GM18498 (cell line): ENCODE results near the gene ANKRD2.
A peak's percentile ranks its signal among the peaks of the same experiment; 100 is the strongest.
"Not testable (repeated sequence)": the region's sequence is repeated elsewhere in the genome, so short reads cannot be mapped to it uniquely, and the experiment has no call there.

Experiments
- ATAC-seq: cut with Tn5 transposase; IDR thresholded peaks from one replicate; pipeline ENCODE4 v1.9.1; 2021; ENCODE audit warnings: mild to moderate bottlenecking, moderate library complexity; ENCODE audit not compliant: unreplicated experiment

Gene ANKRD2

DNA sequence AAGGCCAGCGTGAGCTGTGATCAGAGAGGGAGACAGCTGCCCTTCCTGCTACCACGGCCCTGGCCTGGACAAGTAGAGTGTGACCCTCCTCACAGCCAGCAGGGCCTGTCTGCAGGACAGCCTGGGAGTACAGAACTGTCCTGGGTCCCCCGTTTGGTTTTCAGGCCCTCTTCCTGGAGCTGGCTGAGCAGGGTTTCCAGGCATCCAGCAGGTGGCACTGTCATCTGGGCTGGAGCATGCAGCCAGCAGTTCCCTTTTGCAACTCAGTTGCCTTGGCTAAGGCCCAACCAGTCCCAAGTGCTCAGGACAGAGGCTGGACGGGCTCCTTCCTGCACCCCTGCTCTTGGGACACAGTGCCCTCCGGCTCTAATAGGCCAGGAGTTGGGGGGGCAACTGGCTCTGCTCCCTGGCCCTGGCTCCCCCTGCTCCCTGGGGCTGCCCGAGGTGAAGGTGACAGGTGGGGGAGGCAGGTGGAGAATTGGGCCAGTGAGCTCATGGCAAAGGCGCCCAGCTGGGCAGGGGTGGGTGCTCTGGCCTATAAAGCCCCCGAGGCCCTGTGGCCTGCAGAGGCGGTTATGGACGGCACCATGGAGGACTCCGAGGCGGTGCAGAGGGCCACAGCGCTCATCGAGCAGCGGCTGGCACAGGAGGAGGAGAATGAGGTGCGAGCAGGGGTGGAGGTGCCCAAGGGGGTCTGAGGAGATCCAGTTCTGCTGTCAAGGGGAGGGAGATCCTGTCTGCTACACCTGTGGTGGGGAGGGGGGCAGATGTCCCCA, at the start of gene ANKRD2:
TSS of gene ANKRD2 (plus strand) at position 566 of the 776 bp plus-strand sequence. CDS start at position 576, 10 bp downstream.
- peak; percentile 66 for ATAC-seq

- ATAC-seq, result no peak
Observed at GRCh38 chr10:97522937-97523336, 49.6 kb upstream of the ANKRD2 start.

GRCh38 chr10:97525086-97525485, 47.5 kb upstream of the ANKRD2 start:
- ATAC-seq, result no peak

DNA sequence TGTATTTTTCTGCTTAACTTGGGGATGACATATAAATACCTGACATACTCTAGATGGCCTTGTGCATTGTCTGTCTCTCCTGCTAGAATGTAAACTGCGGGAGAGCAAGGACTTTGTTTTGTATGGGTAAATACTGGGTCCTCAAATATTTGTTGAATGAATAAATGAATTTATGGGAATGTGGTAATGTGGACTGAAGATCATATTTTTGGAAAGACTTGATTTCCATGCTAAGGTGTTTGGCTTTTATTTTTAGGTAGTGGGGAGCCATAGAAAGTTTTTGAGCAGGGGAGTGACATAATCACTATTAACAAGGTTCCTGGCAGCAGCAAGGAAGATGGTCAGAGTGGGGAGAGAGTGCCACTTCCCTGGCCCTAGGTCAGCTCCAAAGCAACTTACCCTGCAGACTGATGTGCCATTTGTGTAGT, 46.9 kb upstream of the ANKRD2 start:
- no peak for ATAC-seq

GRCh38 chr10:97528876-97529275, 43.7 kb upstream of the ANKRD2 start:
- not testable (repeated sequence) for ATAC-seq

DNA sequence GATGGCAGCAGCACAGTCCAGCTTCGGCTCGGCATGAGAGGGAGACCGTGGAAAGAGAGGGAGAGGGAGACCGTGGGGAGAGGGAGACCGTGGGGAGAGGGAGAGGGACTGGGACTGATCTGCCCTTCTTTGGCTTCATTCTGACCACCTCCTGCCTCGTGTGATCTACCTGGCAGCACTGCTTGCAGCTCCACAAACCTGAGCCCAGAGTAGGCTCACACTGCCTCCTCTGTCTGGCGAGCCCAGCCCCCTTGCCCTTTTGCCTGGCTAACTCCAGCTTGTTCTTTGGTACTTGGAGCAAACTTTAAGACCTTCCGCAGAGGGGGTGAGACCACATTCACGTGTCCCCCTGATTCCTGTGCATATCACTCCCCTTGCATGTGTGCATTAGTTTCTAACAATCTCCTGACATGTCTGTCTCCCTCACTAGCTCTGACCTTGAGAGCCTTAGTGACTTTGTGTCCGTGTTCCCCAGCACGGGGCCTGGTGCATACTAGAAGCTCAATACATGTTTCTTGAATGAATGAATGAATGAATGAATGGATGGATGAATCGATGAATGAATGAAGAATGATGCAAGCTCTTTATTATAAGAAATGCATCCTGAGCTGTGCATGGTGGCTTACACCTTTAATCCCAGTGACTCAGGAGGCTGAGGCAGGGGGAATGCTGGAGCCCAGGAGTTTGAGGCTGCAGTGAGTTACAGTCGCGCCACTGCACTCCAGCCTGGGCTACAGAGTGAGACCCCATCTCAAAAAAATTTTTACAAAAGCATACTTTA, 42.7 kb upstream of the ANKRD2 start:
- ATAC-seq, result no peak

- ATAC-seq, result no peak
Observed at GRCh38 chr10:97531401-97531986, 41.1 kb upstream of the ANKRD2 start.

GRCh38 chr10:97532935-97533671, 39.5 kb upstream of the ANKRD2 start:
- ATAC-seq, result no peak

- ATAC-seq, result no peak
Observed at GRCh38 chr10:97533888-97534287, 38.7 kb upstream of the ANKRD2 start.

- ATAC-seq, result no peak
Observed at GRCh38 chr10:97534746-97535367, 37.7 kb upstream of the ANKRD2 start.

GRCh38 chr10:97537186-97537869, 35.3 kb upstream of the ANKRD2 start:
- ATAC-seq, result no peak

- ATAC-seq, result no peak
Observed at GRCh38 chr10:97538411-97538810, 34.2 kb upstream of the ANKRD2 start.

DNA sequence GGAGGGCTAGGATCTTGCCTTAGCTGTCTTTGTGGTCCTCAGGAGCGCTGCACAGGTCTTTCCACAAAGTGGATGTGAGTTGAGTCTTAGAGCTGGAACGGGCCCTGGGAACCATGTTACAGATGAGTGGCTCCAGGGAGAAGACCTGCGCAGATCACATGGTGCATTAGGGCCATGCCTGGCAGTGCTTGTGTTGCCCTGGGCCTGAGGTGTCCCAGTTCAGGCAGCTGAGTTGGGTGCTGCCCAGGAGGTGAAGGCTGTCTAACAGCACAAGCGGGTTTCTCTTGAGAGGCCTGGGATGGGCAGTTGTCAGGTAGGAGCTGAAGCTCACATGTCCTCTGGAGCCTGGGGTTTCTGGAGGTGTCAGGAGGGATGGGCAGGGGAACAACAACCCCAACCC, 33.7 kb upstream of the ANKRD2 start:
- ATAC-seq, result no peak

- ATAC-seq, result no peak
Observed at GRCh38 chr10:97539523-97540200, 32.9 kb upstream of the ANKRD2 start.

- ATAC-seq, result no peak
Observed at GRCh38 chr10:97540669-97541500, 31.7 kb upstream of the ANKRD2 start.

DNA sequence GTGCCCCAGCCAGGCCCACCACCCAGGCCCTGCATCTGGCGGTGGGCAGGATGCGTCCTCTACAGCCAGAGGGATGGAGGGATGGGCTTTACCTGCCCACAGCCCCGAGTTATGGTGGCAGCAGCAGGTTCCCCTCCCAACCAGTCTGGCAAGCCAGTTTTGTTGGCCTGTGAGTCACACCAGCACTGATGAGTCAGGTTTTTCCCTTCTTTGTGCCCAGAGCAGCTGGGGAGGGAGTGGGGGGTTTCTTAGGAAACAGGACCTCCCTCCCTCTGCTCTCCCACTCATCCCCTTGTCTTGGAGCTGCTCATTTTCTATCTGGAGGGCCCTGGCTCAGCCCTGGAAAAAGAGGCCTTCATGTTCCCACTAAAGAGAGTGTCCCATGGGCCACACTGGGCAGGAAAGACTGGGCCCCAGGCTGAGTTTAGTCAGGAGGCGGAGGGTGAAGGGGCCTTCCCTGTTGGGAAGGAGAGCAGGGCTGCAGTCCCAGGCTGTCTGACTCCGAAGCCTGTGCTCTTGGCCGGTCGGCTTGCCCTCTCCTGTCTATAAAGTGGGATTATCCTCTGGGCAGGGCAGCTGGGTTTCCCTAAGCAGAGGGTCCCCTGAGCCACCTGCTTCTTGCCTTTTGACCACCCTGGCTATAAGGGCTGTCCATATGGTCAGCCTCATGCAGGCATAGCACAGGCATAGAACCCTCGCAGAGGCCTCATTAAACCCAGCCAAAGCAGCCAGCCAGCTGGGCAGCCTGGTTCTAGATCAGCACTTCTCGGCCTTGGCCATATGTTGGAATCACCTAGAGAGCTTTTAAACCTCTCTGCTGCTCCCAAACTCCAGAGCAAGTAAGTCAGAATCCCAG, 30.2 kb upstream of the ANKRD2 start:
- no peak for ATAC-seq

- ATAC-seq, result no peak
Observed at GRCh38 chr10:97543025-97543546, 29.5 kb upstream of the ANKRD2 start.
